Measurements from ENCODE around the gene ZNF774.

ZNF774 gene

DNA sequence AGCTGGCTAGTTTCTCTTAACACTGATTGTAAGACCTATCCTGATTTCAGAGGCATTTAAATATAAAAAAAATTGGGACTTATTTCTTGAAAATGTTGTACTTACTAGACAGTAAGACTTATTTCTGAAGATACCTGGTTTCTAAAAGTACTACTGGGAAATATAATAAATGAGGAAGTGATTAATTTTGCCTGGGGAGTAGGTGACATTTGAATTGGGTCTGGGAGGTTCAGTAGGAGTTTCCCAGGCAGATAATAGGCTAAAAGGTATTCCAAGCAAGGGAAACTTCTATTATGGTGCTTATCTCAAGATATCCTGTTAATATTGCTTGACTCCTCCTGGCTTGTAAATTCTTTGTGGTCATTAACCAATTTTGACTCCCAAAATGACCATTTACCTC, 29.4 kb downstream of the ZNF774 start:
- in situ Hi-C loops (cut with MboI; ENCODE audit: low sequenced_read_pairs, unreplicated experiment) = no loop called here
- no peak for DNase-seq (ENCODE audit: low spot score)
- TF ChIP-seq, protein P1, sequence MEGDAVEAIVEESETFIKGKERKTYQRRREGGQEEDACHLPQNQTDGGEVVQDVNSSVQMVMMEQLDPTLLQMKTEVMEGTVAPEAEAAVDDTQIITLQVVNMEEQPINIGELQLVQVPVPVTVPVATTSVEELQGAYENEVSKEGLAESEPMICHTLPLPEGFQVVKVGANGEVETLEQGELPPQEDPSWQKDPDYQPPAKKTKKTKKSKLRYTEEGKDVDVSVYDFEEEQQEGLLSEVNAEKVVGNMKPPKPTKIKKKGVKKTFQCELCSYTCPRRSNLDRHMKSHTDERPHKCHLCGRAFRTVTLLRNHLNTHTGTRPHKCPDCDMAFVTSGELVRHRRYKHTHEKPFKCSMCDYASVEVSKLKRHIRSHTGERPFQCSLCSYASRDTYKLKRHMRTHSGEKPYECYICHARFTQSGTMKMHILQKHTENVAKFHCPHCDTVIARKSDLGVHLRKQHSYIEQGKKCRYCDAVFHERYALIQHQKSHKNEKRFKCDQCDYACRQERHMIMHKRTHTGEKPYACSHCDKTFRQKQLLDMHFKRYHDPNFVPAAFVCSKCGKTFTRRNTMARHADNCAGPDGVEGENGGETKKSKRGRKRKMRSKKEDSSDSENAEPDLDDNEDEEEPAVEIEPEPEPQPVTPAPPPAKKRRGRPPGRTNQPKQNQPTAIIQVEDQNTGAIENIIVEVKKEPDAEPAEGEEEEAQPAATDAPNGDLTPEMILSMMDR (IDR thresholded peaks at IDR 0.05; ENCODE audit: borderline replicate concordance, control extremely low read depth, extremely low read depth, insufficient read depth, missing control alignments) = no peak

- DNase-seq (ENCODE audit: low spot score) = no peak
- in situ Hi-C loops (cut with MboI; ENCODE audit: low sequenced_read_pairs, unreplicated experiment) = no loop called here
- TF ChIP-seq, protein P1 (IDR thresholded peaks at IDR 0.05; ENCODE audit: borderline replicate concordance, control extremely low read depth, extremely low read depth, insufficient read depth, missing control alignments) = no peak
These were observed 30.2 kb downstream of the ZNF774 start for GRCh38 chr15:90382320-90382719.

DNA sequence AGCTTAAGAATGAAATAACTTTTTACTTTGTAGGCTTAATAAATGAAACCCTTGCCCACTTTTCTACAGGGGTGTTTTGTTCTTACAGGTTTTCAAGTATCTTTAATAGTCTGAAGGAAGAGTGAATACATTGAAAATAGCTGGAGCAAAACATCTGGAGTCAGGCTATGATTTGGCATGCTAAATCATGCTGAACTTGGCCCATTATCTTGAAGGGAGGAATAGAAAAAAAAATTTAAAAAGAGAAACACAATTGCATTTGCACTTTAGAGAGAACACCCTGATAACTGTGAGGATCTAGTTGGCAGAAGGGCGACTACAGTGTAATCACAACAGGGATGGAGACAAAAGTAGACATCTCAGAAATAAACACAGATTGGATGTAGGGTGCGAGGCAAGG, 34.1 kb downstream of the ZNF774 start:
- DNase-seq (ENCODE audit: low spot score) = no peak
- TF ChIP-seq, protein P1 (IDR thresholded peaks at IDR 0.05; ENCODE audit: borderline replicate concordance, control extremely low read depth, extremely low read depth, insufficient read depth, missing control alignments) = no peak
- in situ Hi-C loops (cut with MboI; ENCODE audit: low sequenced_read_pairs, unreplicated experiment) = no loop called here

DNA sequence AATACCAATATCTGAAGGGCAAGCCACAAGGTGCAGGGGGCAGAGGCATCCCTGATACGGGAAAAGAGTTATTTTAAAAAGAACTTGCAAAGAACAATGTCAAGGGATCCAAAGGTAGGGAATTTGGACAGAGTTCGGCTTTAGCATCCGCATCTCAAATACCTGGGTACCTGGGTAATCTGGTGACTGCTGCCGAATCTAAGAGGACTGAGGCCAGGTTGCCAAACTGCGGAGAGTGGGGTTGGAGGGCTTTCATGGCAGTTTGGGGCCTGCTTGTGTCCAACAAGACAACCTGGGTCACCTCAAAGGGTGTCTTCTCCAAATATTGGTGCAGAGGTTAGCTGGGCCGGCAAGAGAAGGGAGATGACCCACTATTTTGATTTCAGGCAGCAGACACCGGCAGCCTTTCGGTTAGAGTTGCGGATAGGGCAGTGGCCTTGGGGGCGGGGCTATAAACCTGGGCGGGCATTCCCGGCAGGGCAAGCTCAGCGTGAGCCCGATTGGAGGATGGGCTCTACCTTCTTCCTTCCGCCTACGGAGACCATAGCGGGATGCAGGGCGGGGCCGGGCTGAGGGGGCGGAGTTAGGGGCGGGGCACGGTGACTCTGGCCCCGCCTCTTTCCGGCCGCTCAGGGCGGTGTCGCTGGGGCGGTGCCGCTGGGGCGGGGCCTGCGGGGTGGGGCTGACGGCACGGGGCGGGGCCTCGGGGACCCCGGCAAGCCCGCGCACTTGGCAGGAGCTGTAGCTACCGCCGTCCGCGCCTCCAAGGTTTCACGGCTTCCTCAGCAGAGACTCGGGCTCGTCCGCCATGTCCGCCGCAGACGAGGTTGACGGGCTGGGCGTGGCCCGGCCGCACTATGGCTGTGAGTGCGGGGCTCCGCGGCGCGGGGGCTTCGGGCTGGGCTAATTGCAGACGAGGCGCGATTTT, 35.7 kb downstream of the ZNF774 start, which contains the start of gene IQGAP1:
IQGAP1 (plus strand) TSS at position 709 of the 928 bp plus-strand sequence; CDS start at position 809, 100 bp downstream.
- in situ Hi-C loops (cut with MboI; ENCODE audit: low sequenced_read_pairs, unreplicated experiment) = no loop called here
- TF ChIP-seq, protein P1 (IDR thresholded peaks at IDR 0.05; ENCODE audit: borderline replicate concordance, control extremely low read depth, extremely low read depth, insufficient read depth, missing control alignments) = no peak
- DNase-seq (ENCODE audit: low spot score) = peak; percentile 98

GRCh38 chr15:90388462-90389380, 36.6 kb downstream of the ZNF774 start:
- TF ChIP-seq, protein P1 (IDR thresholded peaks at IDR 0.05; ENCODE audit: borderline replicate concordance, control extremely low read depth, extremely low read depth, insufficient read depth, missing control alignments) = no peak
- peak; percentile 64 for DNase-seq (ENCODE audit: low spot score)
- in situ Hi-C loops (cut with MboI; ENCODE audit: low sequenced_read_pairs, unreplicated experiment) = no loop called here

DNA sequence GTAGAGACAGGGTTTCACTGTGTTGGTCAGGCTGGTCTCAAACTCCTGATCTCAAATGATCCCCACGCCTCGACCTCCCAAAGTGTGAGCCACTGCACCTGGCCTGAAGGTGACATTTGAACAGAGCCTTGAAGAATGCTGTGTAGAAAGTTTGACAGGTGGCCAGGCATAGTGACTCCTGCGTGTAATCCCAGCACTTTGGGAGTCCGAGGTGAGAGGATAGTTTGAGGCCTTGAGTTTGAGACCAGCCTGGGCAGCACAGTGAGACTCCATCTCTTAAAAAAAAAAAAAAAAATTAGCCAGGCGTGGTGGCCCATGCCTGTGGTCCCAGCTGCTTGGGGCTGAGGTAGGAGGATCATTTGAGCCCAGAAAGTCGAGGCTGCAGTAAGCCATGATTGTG, 37.4 kb downstream of the ZNF774 start:
- in situ Hi-C loops (cut with MboI; ENCODE audit: low sequenced_read_pairs, unreplicated experiment) = no loop called here
- TF ChIP-seq, protein P1 (IDR thresholded peaks at IDR 0.05; ENCODE audit: borderline replicate concordance, control extremely low read depth, extremely low read depth, insufficient read depth, missing control alignments) = no peak
- no peak for DNase-seq (ENCODE audit: low spot score)

Measured in GM13976 (cell line).